GM21367 (cell line): ENCODE results near the gene NCAPG2.

ENCODE experiments used
- ATAC-seq: cut with Tn5 transposase; IDR thresholded peaks from one replicate; pipeline ENCODE4 v1.9.1; 2021; ENCODE audit not compliant: unreplicated experiment

The NCAPG2 gene, protein sequence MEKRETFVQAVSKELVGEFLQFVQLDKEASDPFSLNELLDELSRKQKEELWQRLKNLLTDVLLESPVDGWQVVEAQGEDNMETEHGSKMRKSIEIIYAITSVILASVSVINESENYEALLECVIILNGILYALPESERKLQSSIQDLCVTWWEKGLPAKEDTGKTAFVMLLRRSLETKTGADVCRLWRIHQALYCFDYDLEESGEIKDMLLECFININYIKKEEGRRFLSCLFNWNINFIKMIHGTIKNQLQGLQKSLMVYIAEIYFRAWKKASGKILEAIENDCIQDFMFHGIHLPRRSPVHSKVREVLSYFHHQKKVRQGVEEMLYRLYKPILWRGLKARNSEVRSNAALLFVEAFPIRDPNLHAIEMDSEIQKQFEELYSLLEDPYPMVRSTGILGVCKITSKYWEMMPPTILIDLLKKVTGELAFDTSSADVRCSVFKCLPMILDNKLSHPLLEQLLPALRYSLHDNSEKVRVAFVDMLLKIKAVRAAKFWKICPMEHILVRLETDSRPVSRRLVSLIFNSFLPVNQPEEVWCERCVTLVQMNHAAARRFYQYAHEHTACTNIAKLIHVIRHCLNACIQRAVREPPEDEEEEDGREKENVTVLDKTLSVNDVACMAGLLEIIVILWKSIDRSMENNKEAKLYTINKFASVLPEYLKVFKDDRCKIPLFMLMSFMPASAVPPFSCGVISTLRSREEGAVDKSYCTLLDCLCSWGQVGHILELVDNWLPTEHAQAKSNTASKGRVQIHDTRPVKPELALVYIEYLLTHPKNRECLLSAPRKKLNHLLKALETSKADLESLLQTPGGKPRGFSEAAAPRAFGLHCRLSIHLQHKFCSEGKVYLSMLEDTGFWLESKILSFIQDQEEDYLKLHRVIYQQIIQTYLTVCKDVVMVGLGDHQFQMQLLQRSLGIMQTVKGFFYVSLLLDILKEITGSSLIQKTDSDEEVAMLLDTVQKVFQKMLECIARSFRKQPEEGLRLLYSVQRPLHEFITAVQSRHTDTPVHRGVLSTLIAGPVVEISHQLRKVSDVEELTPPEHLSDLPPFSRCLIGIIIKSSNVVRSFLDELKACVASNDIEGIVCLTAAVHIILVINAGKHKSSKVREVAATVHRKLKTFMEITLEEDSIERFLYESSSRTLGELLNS

GRCh38 chr7:158704524-158705233 lies at the start of gene NCAPG2:
Gene NCAPG2 (minus strand): TSS chr7:158704804. CDS start chr7:158701899, 2,905 bp downstream.
- ATAC-seq: peak; percentile 98

- ATAC-seq: no peak
Measured at GRCh38 chr7:158753900-158754299, 49.3 kb upstream of the NCAPG2 start.

DNA sequence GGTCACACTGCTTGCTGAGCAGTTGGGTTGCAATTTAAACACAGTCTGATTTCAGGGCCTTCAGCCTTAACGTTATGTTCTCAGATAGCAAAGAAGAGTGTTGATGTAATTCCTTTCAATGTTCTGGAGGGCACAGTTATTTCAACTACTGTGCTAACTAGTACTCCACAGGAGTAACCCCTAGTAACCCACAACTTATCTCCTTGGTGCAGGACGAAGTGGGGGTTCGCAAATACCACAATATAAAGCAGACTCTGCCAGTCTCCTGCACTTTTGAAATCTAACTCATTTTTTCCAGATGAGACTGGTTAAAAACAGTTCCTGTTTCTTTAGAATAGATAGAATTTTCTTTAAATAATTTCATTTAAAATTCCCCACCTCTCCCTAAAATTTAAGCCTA lies 47.1 kb upstream of the NCAPG2 start:
- ATAC-seq: no peak

GRCh38 chr7:158751199-158751598 lies 46.6 kb upstream of the NCAPG2 start:
- ATAC-seq: no peak

DNA sequence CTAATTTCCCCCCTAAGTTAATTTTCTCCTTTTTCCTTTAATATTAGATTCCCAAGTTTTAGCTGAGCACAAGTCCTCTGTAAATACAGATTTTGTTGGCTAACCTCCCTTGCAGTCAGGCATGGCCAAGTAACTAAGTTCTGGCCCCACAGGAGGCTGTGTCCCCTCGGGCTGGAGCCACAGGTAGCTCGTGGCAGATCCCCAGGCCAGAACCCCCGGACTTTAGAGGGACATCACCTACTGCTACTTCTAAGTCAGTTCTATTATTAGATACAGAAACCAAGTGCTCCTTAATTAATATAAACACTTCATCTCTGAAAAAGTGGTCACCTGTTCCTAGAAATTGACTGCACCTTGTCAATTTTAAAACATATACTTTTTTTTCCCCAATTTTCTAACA lies 46.1 kb upstream of the NCAPG2 start:
- no peak for ATAC-seq

- no peak for ATAC-seq
Measured at GRCh38 chr7:158749396-158749795, 44.8 kb upstream of the NCAPG2 start.

DNA sequence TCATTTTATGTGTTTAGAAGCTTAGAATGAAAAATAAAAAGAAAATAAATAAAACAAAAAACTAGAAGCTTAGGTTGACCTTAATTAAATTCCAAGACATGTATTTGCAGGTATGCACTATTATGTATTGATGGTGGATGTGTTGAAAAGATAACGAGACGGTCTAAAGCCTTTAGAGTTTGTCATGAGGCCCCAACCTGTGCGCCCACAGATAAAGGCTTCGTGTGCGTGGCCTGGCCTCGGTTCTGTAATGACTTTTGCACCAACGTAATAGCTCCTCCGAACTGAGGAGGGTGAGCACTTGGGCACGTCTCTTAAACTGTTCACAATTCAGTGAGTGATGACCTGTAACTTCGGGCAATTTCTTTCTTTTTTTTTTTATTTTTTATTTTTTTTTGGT lies 43.7 kb upstream of the NCAPG2 start:
- no peak for ATAC-seq

DNA sequence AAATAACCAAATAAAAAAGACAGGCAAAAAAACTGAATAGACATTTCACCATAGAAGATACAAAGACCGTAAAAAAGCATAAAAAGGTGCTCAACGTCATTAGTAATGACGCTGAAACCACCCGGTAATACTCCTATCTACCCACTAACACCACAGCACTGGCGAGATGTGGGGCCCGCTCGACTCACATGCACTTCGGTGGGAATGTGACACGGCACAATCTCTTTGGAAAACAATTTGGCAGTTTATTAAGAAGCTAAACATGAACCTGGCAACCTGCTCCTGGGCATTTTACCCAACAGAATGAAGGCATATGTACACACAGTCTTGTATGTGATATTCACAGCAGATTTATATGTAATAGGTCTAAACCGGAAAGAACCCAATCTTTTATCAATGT lies 42.8 kb upstream of the NCAPG2 start:
- no peak for ATAC-seq

DNA sequence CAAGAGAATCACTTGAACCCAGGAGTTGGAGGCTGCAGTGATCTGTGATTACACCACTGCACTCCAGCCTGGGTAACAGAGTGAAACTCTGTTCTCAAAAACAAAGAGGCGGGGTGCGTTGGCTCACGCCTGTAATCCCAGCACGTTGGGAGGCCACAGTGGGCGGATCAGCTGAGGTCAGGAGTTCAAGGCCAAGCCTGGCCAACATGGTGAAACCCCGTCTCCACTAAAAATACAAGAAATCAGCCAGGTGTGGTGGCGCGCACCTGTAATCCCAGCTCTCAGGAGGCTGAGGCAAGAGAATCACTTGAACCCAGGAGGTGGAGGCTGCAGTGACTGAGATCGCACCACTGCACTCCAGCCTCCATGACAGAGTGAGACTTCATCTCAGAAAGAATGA lies 42.4 kb upstream of the NCAPG2 start:
- ATAC-seq: no peak

DNA sequence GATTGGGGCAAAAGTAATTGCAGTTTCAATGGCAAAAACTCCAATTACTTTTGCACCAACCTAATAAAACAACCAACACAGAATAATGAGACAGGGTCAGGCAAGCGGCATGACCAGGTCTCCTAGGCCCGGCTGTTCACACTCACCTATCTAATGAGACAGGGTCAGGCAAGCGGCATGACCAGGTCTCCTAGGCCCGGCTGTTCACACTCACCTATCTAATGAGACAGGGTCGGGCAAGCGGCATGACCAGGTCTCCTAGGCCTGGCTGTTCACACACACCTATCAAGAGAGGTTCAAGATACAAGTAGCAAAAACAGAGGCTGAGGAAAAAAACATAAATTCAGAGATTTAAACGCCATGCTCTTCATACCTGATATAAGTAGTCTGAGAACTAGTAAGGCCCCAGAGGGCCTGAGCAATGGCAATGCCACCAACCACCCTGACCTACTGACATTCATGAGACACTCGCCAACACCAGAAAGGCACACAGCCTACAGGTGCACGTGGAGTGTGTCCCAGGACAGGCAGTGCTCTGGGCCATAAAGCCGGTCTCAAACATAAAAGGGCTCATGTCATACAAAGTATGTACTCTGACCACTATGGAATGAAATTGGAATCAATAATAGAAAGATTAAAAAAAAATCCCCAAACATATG lies 40.6 kb upstream of the NCAPG2 start:
- no peak for ATAC-seq

DNA sequence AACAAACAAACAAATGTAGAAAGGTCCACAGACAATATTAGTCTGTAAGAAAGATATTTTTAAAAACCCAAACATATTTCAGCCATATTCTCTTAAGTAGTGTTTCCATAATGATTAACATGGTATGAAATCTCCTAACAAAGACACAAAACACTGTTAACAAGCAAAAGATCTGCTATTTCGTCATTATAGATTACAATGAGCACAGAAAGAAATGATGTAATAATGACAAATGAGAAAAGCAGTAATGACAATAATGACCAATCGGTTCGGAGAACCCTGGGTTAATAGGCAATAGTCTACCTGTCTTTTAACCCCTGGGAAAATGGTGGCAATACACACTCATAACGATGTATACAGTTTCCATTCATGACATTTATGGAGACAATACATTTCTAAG lies 39.5 kb upstream of the NCAPG2 start:
- ATAC-seq: no peak

DNA sequence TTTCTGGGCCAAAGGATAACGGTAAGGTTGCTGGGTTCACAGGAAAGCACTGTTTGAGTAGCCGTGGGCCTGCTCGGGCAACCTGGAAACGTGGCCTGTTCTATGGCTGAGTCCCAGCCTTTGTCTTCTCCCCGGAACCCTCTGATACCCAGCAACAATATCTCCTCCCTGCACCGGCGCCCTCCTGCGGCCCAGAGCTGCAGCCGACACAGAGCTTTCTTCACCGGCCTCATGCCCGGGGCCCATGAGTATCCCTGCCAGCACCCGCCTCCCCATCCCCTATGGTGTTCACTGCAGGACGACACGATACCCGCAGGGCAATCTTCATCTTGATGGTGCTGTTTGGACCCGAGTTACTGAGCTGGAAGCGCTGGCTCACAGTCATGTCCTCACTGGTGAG lies 38.6 kb upstream of the NCAPG2 start:
- no peak for ATAC-seq

DNA sequence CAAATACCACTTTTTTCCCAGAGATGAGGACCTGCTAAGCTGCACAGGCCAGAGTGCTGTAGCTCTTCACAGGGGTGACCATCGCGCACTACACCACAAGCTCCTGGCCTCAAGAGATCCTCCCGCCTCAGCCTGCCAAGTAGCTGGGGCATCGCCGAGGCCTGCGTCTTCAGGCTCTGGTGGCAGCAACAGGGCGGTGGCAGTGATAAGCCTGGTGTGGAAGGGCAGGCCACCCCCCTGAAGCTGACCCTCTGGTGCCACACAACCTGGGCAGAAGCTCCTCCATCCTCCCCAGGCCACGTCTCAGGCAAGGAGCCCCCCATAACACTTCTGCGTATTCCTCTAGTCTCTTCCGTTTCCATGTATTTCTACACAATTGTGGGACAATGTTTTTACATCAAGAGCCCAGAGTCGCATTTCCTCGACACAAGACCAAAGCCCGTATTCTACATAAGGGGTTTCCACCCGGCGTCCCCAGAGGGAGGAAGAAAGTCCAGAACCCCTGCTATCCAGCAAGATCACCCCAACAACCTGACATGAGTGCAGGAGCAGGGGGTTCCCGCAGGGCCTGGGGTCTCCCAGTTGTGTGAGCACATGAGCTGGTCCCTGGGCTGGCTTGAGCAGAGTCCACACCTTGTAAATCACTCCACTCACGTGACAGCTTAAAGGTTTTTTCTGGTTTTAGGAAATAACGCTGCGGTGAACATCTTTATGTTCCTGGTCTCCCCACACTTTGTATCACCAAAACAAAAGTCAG lies 37.6 kb upstream of the NCAPG2 start:
- no peak for ATAC-seq

GRCh38 chr7:158741294-158741666 lies 36.7 kb upstream of the NCAPG2 start:
- ATAC-seq: no peak

GRCh38 chr7:158740657-158741293 lies 36.2 kb upstream of the NCAPG2 start:
- no peak for ATAC-seq

GRCh38 chr7:158740013-158740656 lies 35.5 kb upstream of the NCAPG2 start:
- no peak for ATAC-seq

GRCh38 chr7:158738841-158739240 lies 34.2 kb upstream of the NCAPG2 start:
- ATAC-seq: no peak

DNA sequence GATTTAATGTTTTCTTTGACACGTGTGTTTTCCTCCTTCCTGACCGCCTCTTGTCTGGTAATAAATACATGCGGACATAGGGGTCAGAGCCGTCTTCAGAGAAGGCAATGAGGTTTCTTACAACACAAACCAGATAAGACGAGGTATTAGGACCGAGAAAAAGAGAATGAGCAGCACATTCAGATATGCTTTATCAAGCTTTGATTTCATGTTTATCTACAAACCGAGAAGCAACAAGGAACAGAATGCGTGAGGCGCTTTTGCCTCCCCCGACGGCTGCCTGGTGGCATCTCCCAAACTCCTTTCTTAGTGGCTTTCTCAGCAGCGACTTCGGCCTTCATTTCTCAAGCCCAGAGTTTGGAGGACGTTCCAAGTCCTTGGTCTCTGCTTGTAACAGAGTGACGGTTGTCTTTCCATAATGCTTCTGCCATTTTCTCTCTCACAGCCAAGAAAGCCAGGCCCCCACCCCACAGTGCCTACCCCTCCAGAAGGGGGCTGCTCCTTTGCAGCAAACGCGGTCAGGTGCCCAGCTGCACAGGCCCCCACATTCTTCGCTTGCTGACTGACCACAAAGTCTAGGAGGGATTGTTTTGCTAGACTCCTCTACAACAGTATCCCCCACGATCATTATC lies 32.6 kb upstream of the NCAPG2 start:
- ATAC-seq: no peak
